Measurements from ENCODE around the gene TMPRSS11E. TPM values are rescaled to one million over a fixed set of nuclear protein-coding genes. Genes with fewer than 3 reads are reported as not detected.
A peak's percentile ranks its signal among the peaks of the same experiment; 100 is the strongest.
"Not testable (repeated sequence)": the region's sequence is repeated elsewhere in the genome, so short reads cannot be mapped to it uniquely, and the experiment has no call there.

The TMPRSS11E gene
- total RNA-seq, 1 donor from 2014 or later: not detected

- H3K4me1 Mint-ChIP-seq (ENCODE audit: low read depth, unreplicated experiment): no peaks in the 10 kb centered on the region
- H3K36me3 Mint-ChIP-seq (ENCODE audit: unreplicated experiment): no peaks in the 10 kb centered on the region
- no peak for TF ChIP-seq CTCF (IDR thresholded peaks at IDR 0.05; ENCODE audit: partially characterized antibody, unreplicated experiment)
- H3K27ac Mint-ChIP-seq (ENCODE audit: unreplicated experiment): no peak overlapping the region
- no peaks in the 10 kb centered on the region for H3K9me3 Mint-ChIP-seq (ENCODE audit: unreplicated experiment)
- DNase-seq: no peak
- H3K27me3 Mint-ChIP-seq (ENCODE audit: unreplicated experiment): no peaks in the 10 kb centered on the region
- H3K4me3 Mint-ChIP-seq (ENCODE audit: unreplicated experiment): no peak overlapping the region
Observed at GRCh38 chr4:68494688-68495087, 47.4 kb downstream of the TMPRSS11E start.

- Mint-ChIP-seq H3K36me3 (ENCODE audit: unreplicated experiment) (no peaks in the 10 kb centered on the region), H3K4me3 (ENCODE audit: unreplicated experiment) (no peak overlapping the region), H3K27me3 (ENCODE audit: unreplicated experiment) (no peaks in the 10 kb centered on the region)
Observed at GRCh38 chr4:68498413-68499007, 51.2 kb downstream of the TMPRSS11E start.

GRCh38 chr4:68499021-68499420, 51.8 kb downstream of the TMPRSS11E start:
- Mint-ChIP-seq H3K27me3 (ENCODE audit: unreplicated experiment) (no peaks in the 10 kb centered on the region), H3K36me3 (ENCODE audit: unreplicated experiment) (no peaks in the 10 kb centered on the region), H3K4me1 (ENCODE audit: low read depth, unreplicated experiment) (no peaks in the 10 kb centered on the region), H3K27ac (ENCODE audit: unreplicated experiment) (no peak overlapping the region), H3K4me3 (ENCODE audit: unreplicated experiment) (no peak overlapping the region), H3K9me3 (ENCODE audit: unreplicated experiment) (no peaks in the 10 kb centered on the region)
- no peak for TF ChIP-seq CTCF (IDR thresholded peaks at IDR 0.05; ENCODE audit: partially characterized antibody, unreplicated experiment)
- DNase-seq: no peak

More at GRCh38 chr4:68498413-68499007, 51.2 kb downstream of the TMPRSS11E start:
- no peak overlapping the region for H3K27ac Mint-ChIP-seq (ENCODE audit: unreplicated experiment)
- TF ChIP-seq CTCF (IDR thresholded peaks at IDR 0.05; ENCODE audit: partially characterized antibody, unreplicated experiment): peak; percentile 78
- peak; percentile 54 for DNase-seq
- no peaks in the 10 kb centered on the region for H3K9me3 Mint-ChIP-seq (ENCODE audit: unreplicated experiment)
- H3K4me1 Mint-ChIP-seq (ENCODE audit: low read depth, unreplicated experiment): no peaks in the 10 kb centered on the region

GRCh38 chr4:68503462-68503861, 56.2 kb downstream of the TMPRSS11E start:
- not testable (repeated sequence) for H3K9me3 Mint-ChIP-seq (ENCODE audit: unreplicated experiment); DNase-seq; H3K4me1 Mint-ChIP-seq (ENCODE audit: low read depth, unreplicated experiment); H3K27me3 Mint-ChIP-seq (ENCODE audit: unreplicated experiment); H3K27ac Mint-ChIP-seq (ENCODE audit: unreplicated experiment); H3K4me3 Mint-ChIP-seq (ENCODE audit: unreplicated experiment); H3K36me3 Mint-ChIP-seq (ENCODE audit: unreplicated experiment)

- not testable (repeated sequence) for H3K4me1 Mint-ChIP-seq (ENCODE audit: low read depth, unreplicated experiment); H3K9me3 Mint-ChIP-seq (ENCODE audit: unreplicated experiment); H3K36me3 Mint-ChIP-seq (ENCODE audit: unreplicated experiment); DNase-seq; H3K4me3 Mint-ChIP-seq (ENCODE audit: unreplicated experiment); H3K27ac Mint-ChIP-seq (ENCODE audit: unreplicated experiment); H3K27me3 Mint-ChIP-seq (ENCODE audit: unreplicated experiment)
Observed at GRCh38 chr4:68504836-68505235, 57.6 kb downstream of the TMPRSS11E start.

- not testable (repeated sequence) for H3K27ac Mint-ChIP-seq (ENCODE audit: unreplicated experiment); H3K27me3 Mint-ChIP-seq (ENCODE audit: unreplicated experiment); H3K4me3 Mint-ChIP-seq (ENCODE audit: unreplicated experiment); H3K36me3 Mint-ChIP-seq (ENCODE audit: unreplicated experiment); DNase-seq; H3K4me1 Mint-ChIP-seq (ENCODE audit: low read depth, unreplicated experiment); H3K9me3 Mint-ChIP-seq (ENCODE audit: unreplicated experiment)
Observed at GRCh38 chr4:68505452-68505851, 58.2 kb downstream of the TMPRSS11E start.
